Stimulated activated CD4-positive, alpha-beta T cell treated with anti-CD3 and anti-CD28 coated beads, Interleukin-1b, Interleukin-23, amount 100 ng/mL, for 24 hours (primary cell): ENCODE measurements around the gene SOX15.
A peak's percentile ranks its signal among the peaks of the same experiment; 100 is the strongest.

ENCODE experiments used
- DNase-seq, 4 experiments: peaks; one replicate each; pipeline ENCODE4 v3.0.0-alpha.2; 2020; ENCODE audit warnings: low read depth in 4 of 4, low spot score in 1 of 4

Gene SOX15

GRCh38 chr17:7559320-7560171 is 30.3 kb downstream of the SOX15 start:
- DNase-seq, result no peak

GRCh38 chr17:7558544-7559319 is 31.2 kb downstream of the SOX15 start, which contains the start of gene TNFSF13:
TSS of gene TNFSF13 (plus strand) at chr17:7558750. CDS start at chr17:7559040, 290 bp downstream.
- DNase-seq, result no peak

GRCh38 chr17:7557775-7558543 is 31.9 kb downstream of the SOX15 start:
- DNase-seq, result no peak

- no peak for DNase-seq
Observed at GRCh38 chr17:7557147-7557764, 32.6 kb downstream of the SOX15 start.

GRCh38 chr17:7556627-7557026 is 33.3 kb downstream of the SOX15 start:
- DNase-seq, result no peak

- no peak for DNase-seq
Observed at GRCh38 chr17:7555320-7555948, 34.5 kb downstream of the SOX15 start.

GRCh38 chr17:7553356-7553755 is 36.5 kb downstream of the SOX15 start:
- DNase-seq, result no peak

- no peak for DNase-seq
Observed at GRCh38 chr17:7552621-7553051, 37.3 kb downstream of the SOX15 start.

GRCh38 chr17:7551396-7551795 is 38.5 kb downstream of the SOX15 start:
- DNase-seq, result no peak

GRCh38 chr17:7550344-7550743 is 39.5 kb downstream of the SOX15 start:
- DNase-seq, result no peak

- peak in 1 of 4 experiments; percentile 22 for DNase-seq
Observed at GRCh38 chr17:7549401-7550055, 40.4 kb downstream of the SOX15 start.

- DNase-seq, result peak in 2 of 4 experiments; percentile 28 to 38
Observed at GRCh38 chr17:7548585-7549400, 41.1 kb downstream of the SOX15 start, which contains the start of gene TNFSF12. TSS of gene TNFSF12 (plus strand) at chr17:7549058. CDS start at chr17:7549154, 96 bp downstream.

- no peak for DNase-seq
Observed at GRCh38 chr17:7544911-7545310, 45.0 kb downstream of the SOX15 start.

- DNase-seq, result no peak
Observed at GRCh38 chr17:7541074-7541621, 48.7 kb downstream of the SOX15 start.

- no peak for DNase-seq
Observed at GRCh38 chr17:7538891-7539545, 50.9 kb downstream of the SOX15 start.
